ENCODE results near the gene CCDC172. TPM values are rescaled to one million over a fixed set of nuclear protein-coding genes. Genes with fewer than 3 reads are reported as not detected.

CCDC172 gene
- total and polyA plus RNA-seq, 2 of the 13 experiments (the other 11 are each of a cell fraction or from before 2014, with no cell fraction given): not detected

- TF ChIP-seq RFX5 (IDR thresholded peaks at IDR 0.05; ENCODE audit: low read depth, low read length): no peak
- no peak for TF ChIP-seq ZNF687 (CRISPR knock-in tag; IDR thresholded peaks at IDR 0.05)
- TF ChIP-seq U2AF2 (IDR thresholded peaks at IDR 0.05; ENCODE audit: low read depth, low read length): no peak
- no peak for TF ChIP-seq ZNF12 (CRISPR knock-in tag; IDR thresholded peaks at IDR 0.05)
- TF ChIP-seq ZBTB8A (CRISPR knock-in tag; IDR thresholded peaks at IDR 0.05; ENCODE audit: borderline replicate concordance, low read depth): no peak
Measured at GRCh38 chr10:116398224-116398623, 74.0 kb downstream of the CCDC172 start (continued).

GRCh38 chr10:116402858-116403257 is 78.6 kb downstream of the CCDC172 start:
- intact Hi-C loops (cut with micrococcal nuclease; ENCODE audit: unreplicated experiment) (no loop called here), in situ Hi-C loops (cut with HindIII; ENCODE audit: extremely low pct_ligation_motif_present, low pct_unique_long_range_greater_than_20kb) (no loop called here)
- Histone ChIP-seq H3K9me3 (ENCODE audit: low read length) (no peaks in the 10 kb centered on the region), H4K20me1 (ENCODE audit: insufficient read depth, low read length) (no peaks in the 10 kb centered on the region), H3K27ac (ENCODE audit: extremely low read length, insufficient read depth, low read length) (no peak overlapping the region), H3K4me1 (ENCODE audit: insufficient read depth, low read length) (no peaks in the 10 kb centered on the region), H3K4me3 (replicated peaks in 1 of 3; ENCODE audit: insufficient read depth in 1 of 3, low read depth in 2 of 3, low read length in 3 of 3) (no peak overlapping the region), H3K9ac (ENCODE audit: insufficient read depth, low read depth, low read length) (no peak overlapping the region), H3K27me3 (ENCODE audit: control insufficient read depth in 1 of 2, insufficient read depth in 2 of 2, low read length in 2 of 2) (no peaks in the 10 kb centered on the region), H2AFZ (ENCODE audit: low read length) (no peak overlapping the region), H3K36me3 (replicated peaks in 1 of 2; ENCODE audit: control insufficient read depth in 1 of 2, insufficient read depth in 2 of 2, low read length in 2 of 2) (no peaks in the 10 kb centered on the region), H3K79me2 (ENCODE audit: insufficient read depth, low read length) (no peaks in the 10 kb centered on the region), H3K4me2 (ENCODE audit: low read depth, low read length) (no peak overlapping the region)
- WGBS (ENCODE audit: low lambda C conversion rate): 40% methylated on average over 3 of the region's 3 CpGs
- BruUV-seq (replicated peaks): no TSS peak
- ChIA-PET POLR2A (no interaction called here), CTCF (ENCODE audit: low intra/inter-chr PET ratio, low total read pairs) (no interaction called here)
- 0 out of 2 replicates have a peak, but pooled peaks have one; percentile 8 for TF ChIP-seq CEBPB (IDR thresholded peaks at IDR 0.05; ENCODE audit: borderline replicate concordance, low read depth, low read length)
- TF ChIP-seq PATZ1 (CRISPR knock-in tag; IDR thresholded peaks at IDR 0.05): no peak
- FAIRE-seq: no peak
- no peak for DNase-seq (ENCODE audit: low spot score)
- ATAC-seq: no peak
